ENCODE data around the gene LRRC10.
"Not testable (repeated sequence)": the region's sequence is repeated elsewhere in the genome, so short reads cannot be mapped to it uniquely, and the experiment has no call there.

Gene LRRC10

DNA sequence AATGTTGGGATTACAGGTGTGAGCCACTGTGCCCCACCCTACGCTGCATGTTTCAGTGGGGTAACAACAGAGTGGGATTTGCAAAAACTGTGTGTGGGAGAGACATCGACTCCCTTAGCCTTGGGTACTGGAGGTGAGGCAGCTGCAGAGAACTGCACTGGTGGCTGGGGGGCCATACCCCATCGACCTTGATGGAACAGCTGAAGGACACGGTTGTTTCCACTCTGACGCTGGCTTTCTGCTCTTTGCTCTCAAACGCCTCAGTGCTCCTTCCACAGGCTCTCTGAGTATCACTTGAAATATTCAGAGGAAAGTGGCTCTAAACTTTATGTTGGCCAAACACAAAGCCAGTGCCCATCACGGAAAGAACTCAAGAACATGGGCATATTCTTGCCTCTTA lies 30.8 kb upstream of the LRRC10 start:
- no peaks in the 10 kb centered on the region for H3K9me3 ChIP-seq
- no peaks in the 10 kb centered on the region for H3K4me1 ChIP-seq
- no peaks in the 10 kb centered on the region for H3K27me3 ChIP-seq (ENCODE audit: low read depth)
- no peak for DNase-seq (ENCODE audit: low spot score in 2 of 2)
- no peak overlapping the region for H3K4me3 ChIP-seq
- H3K36me3 ChIP-seq (replicated peaks): no peaks in the 10 kb centered on the region
- in situ Hi-C loops (cut with MboI; ENCODE audit: low sequenced_read_pairs): no loop called here

DNA sequence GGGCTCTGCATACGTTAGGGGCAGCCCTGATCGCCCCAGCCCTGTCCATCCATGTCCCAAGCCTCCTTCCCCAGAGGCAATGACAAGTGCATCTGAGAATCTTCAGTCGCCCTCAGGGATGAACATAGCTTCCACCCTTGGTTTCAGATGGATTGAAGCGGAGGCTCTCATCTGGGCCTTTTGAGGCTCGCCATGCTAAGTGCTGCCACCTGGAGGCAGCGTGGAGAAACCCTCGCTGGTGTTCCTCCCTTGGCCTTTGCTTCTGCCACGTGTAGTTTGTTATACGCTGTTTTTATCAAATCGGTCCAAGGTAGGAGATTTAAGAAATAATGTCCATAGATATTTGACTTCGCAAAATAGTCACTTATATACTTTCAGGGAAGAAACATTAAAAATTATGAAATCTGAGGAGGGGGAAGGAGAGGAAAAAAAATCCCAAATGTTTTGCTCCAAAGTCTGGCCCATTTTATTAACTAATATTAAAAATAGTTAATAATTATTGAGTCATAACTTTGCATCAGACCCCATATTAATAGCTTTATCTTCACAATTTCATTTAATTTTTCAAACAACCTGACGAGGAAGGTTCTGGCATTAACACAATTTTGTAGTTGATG lies 28.8 kb upstream of the LRRC10 start:
- DNase-seq (ENCODE audit: low spot score in 2 of 2): peak; percentile 64 to 79
- no peak overlapping the region for H3K4me3 ChIP-seq
- no peaks in the 10 kb centered on the region for H3K27me3 ChIP-seq (ENCODE audit: low read depth)
- H3K9me3 ChIP-seq: no peaks in the 10 kb centered on the region
- in situ Hi-C loops (cut with MboI; ENCODE audit: low sequenced_read_pairs): no loop called here
- H3K4me1 ChIP-seq: no peaks in the 10 kb centered on the region
- H3K36me3 ChIP-seq (replicated peaks): no peaks in the 10 kb centered on the region

DNA sequence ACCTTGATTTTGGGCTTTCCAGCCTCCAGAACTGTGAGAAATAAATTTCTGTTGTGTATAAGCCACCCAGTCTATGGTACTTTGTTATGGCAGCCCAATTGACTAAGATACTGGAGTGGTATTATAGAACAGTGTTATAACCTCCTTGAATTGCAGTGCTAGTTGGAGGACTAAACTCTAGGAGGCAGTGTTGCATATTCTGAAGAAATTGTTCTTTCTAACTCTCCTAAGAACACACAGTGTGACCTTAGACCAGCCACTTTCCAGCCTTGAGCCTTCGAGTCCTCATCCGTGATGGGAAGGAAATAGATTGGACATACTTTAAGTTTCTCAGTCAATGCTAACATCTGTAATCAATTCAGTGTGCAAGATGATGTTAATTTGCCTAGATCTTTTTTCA lies 22.4 kb upstream of the LRRC10 start:
- no peaks in the 10 kb centered on the region for H3K36me3 ChIP-seq (replicated peaks)
- no peaks in the 10 kb centered on the region for H3K4me1 ChIP-seq
- H3K9me3 ChIP-seq: no peaks in the 10 kb centered on the region
- no peak overlapping the region for H3K4me3 ChIP-seq
- DNase-seq (ENCODE audit: low spot score in 2 of 2): no peak
- no peaks in the 10 kb centered on the region for H3K27me3 ChIP-seq (ENCODE audit: low read depth)
- in situ Hi-C loops (cut with MboI; ENCODE audit: low sequenced_read_pairs): no loop called here

DNA sequence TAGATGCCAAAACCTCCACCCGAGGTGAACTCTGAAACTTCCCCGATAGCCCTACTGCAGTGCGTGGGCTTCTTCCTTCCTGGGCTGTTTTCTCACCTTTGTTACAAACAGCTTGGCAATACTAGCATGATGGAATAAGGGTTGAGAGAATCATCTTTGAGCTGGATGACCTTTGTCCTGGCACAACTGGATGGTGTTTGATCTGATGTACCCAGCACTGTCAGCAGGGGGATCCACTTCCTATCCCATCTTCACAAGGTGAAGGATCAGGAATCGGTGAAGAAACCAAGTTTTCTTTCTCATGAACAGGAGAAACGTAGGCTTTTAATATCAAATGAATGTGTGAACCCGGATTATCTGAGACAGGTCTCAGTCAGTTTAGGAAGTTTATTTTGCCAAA lies 19.5 kb upstream of the LRRC10 start:
- H3K4me1 ChIP-seq: no peaks in the 10 kb centered on the region
- in situ Hi-C loops (cut with MboI; ENCODE audit: low sequenced_read_pairs): no loop called here
- H3K36me3 ChIP-seq (replicated peaks): no peaks in the 10 kb centered on the region
- H3K4me3 ChIP-seq: no peak overlapping the region
- no peaks in the 10 kb centered on the region for H3K9me3 ChIP-seq
- H3K27me3 ChIP-seq (ENCODE audit: low read depth): no peaks in the 10 kb centered on the region
- DNase-seq (ENCODE audit: low spot score in 2 of 2): peak in 1 of 2 experiments; percentile 12

DNA sequence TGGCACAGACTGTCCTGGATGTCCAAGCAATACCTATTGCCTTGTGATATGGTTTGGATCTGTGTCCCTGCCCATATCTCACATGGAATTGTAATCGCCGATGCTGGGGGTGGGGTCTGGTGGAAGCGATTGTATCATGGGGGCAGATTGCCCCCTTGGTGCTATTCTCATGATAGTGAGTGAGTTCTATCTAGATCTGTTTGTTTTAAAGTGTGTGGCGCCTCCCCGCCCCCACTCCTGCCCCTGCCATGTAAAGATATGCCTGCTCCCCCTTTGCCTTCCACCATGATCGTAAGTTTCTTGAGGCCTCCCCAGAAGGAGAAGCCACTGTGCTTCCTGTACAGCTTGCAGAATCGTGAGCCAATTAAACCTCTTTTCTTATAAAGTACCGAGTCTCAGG lies 16.8 kb upstream of the LRRC10 start:
- H3K36me3 ChIP-seq (replicated peaks): no peaks in the 10 kb centered on the region
- H3K27me3 ChIP-seq (ENCODE audit: low read depth): no peaks in the 10 kb centered on the region
- H3K4me3 ChIP-seq: no peak overlapping the region
- DNase-seq (ENCODE audit: low spot score in 2 of 2): no peak
- H3K4me1 ChIP-seq: no peaks in the 10 kb centered on the region
- in situ Hi-C loops (cut with MboI; ENCODE audit: low sequenced_read_pairs): no loop called here
- no peaks in the 10 kb centered on the region for H3K9me3 ChIP-seq

DNA sequence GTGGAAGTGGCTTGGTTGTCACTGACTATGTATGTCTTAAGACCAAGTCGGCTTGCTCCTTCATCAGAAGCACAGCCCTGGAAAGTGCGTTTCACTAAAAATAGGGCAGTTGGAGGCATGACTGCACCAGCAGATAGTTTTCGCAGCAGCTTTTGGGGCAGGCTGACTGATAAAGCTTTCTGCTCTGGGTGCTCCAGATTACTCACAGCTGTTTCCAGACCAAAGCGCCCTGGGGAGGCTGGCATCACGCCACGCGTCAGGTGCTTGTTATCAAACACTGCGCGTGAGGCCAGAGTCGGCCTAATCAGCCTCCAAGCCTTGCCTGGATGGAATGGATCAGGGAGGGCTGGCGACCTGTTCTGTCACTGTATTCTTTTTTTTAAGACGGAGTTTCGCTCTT lies 13.3 kb upstream of the LRRC10 start:
- Histone ChIP-seq H3K27me3 (ENCODE audit: low read depth) (no peaks in the 10 kb centered on the region), H3K9me3 (no peaks in the 10 kb centered on the region), H3K4me3 (no peak overlapping the region), H3K36me3 (replicated peaks) (no peaks in the 10 kb centered on the region), H3K4me1 (no peaks in the 10 kb centered on the region)
- DNase-seq (ENCODE audit: low spot score in 2 of 2): no peak
- in situ Hi-C loops (cut with MboI; ENCODE audit: low sequenced_read_pairs): no loop called here

DNA sequence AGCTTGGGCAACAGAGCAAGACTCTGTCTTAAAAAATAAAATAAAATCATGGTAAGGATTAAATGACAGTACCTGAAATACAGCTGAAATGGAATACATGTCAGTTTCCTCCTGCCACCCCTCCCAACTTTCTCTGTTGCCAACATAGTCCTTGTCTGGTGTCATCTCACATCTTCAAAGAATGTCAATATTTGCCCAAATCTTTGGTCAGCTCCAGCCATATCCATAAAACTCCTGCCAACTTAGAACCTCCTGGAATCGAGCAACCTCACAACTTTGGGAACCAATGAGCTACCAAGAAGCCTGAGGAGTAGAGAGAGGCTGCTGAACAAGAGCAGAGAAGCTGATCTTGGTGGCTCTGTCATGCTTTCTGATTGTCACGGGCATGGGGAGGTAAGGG lies 10.8 kb upstream of the LRRC10 start:
- Histone ChIP-seq H3K9me3 (no peaks in the 10 kb centered on the region), H3K27me3 (ENCODE audit: low read depth) (no peaks in the 10 kb centered on the region), H3K36me3 (replicated peaks) (no peaks in the 10 kb centered on the region), H3K4me1 (no peaks in the 10 kb centered on the region), H3K4me3 (no peak overlapping the region)
- no peak for DNase-seq (ENCODE audit: low spot score in 2 of 2)
- in situ Hi-C loops (cut with MboI; ENCODE audit: low sequenced_read_pairs): no loop called here

DNA sequence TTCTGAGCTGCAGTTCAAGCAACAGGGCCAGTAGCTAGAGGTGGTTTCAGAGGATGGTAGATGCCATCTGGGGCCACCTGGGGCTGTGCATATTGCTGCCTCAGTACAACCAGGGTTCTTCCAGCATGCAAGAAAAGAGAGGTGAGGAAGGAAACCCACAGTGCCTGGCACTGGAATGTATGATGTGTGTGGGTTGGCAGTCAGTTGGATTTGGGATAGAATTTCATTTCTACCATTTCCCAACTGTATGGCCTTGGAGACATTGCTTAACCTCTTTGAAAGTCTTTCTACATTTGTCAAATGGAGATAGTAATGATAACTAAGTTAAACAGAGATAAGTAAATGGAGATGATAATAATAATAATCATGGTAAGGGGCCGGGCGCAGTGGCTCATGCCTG lies 10.2 kb upstream of the LRRC10 start:
- in situ Hi-C loops (cut with MboI; ENCODE audit: low sequenced_read_pairs): no loop called here
- no peaks in the 10 kb centered on the region for H3K27me3 ChIP-seq (ENCODE audit: low read depth)

DNA sequence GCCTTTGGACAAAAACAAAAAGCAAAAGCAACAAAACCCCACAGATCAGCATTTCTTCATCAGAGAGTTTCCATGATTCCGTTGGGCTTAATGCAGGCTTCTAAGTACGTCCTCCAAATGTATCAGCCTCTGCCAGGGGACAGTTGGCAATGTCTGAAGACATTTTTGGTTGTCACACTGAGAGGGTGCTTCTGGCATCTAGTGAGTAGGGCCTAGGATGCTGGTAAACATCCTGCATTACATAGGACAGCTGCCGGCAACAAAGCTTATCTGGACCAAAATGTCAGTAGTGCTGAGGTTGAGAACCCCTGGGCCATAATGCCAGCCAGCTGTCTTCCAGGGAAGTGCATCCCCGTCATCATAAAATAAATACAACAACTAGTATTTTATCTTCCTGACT lies 9.4 kb upstream of the LRRC10 start:
- no peaks in the 10 kb centered on the region for H3K9me3 ChIP-seq
- no peaks in the 10 kb centered on the region for H3K4me1 ChIP-seq
- in situ Hi-C loops (cut with MboI; ENCODE audit: low sequenced_read_pairs): no loop called here
- no peak overlapping the region for H3K4me3 ChIP-seq
- no peaks in the 10 kb centered on the region for H3K36me3 ChIP-seq (replicated peaks)
- no peak for DNase-seq (ENCODE audit: low spot score in 2 of 2)
- no peaks in the 10 kb centered on the region for H3K27me3 ChIP-seq (ENCODE audit: low read depth)

More for the DNA sequence above, 10.2 kb upstream of the LRRC10 start:
- DNase-seq (ENCODE audit: low spot score in 2 of 2): no peak
- no peaks in the 10 kb centered on the region for H3K36me3 ChIP-seq (replicated peaks)
- H3K4me1 ChIP-seq: no peaks in the 10 kb centered on the region
- no peaks in the 10 kb centered on the region for H3K9me3 ChIP-seq
- no peak overlapping the region for H3K4me3 ChIP-seq

DNA sequence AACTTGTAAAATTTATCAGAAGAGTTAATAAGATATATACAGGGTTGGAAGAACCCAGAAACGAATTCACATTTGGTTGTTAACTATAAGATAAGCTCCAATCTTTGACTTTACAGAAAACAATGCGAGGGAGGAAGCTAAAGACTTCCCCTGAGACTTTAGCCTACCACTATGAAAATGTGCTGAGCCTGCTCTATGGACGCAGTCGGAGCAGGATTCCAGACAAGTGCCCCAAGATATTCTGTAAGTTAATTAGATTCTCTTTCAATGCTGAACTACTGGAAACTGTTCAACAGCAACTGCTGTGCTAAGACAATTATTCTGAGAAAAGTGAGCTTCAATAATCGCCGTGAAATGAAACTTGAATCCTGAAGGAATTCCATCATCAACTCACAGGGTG lies 8.3 kb upstream of the LRRC10 start:
- Histone ChIP-seq H3K4me1 (no peaks in the 10 kb centered on the region), H3K9me3 (no peaks in the 10 kb centered on the region), H3K27me3 (ENCODE audit: low read depth) (no peaks in the 10 kb centered on the region), H3K4me3 (no peak overlapping the region), H3K36me3 (replicated peaks) (no peaks in the 10 kb centered on the region)
- in situ Hi-C loops (cut with MboI; ENCODE audit: low sequenced_read_pairs): no loop called here
- no peak for DNase-seq (ENCODE audit: low spot score in 2 of 2)

DNA sequence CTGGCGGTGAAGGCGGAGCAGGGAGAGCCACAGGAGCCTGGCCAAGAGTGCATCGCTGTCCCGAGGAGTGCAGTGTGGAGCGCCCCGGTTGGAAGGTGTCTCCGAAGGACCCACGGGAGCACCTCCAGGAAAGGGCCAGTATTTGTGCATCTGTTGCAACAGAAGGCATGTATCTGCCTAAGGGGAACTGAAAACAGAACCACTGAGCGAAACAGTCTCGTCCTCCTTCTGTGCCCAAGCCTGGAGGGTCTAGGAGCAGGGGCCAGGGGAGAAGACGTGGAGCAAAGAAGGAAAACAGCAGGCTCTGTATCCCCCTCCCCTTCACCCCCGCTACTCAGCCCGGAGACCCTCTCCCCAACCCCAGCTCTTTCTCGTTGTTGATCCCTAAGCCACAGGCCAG lies 5.3 kb upstream of the LRRC10 start:
- H3K4me1 ChIP-seq: no peaks in the 10 kb centered on the region
- no peaks in the 10 kb centered on the region for H3K36me3 ChIP-seq (replicated peaks)
- no peaks in the 10 kb centered on the region for H3K27me3 ChIP-seq (ENCODE audit: low read depth)
- no peaks in the 10 kb centered on the region for H3K9me3 ChIP-seq
- H3K4me3 ChIP-seq: no peak overlapping the region
- no peak for DNase-seq (ENCODE audit: low spot score in 2 of 2)
- in situ Hi-C loops (cut with MboI; ENCODE audit: low sequenced_read_pairs): no loop called here

DNA sequence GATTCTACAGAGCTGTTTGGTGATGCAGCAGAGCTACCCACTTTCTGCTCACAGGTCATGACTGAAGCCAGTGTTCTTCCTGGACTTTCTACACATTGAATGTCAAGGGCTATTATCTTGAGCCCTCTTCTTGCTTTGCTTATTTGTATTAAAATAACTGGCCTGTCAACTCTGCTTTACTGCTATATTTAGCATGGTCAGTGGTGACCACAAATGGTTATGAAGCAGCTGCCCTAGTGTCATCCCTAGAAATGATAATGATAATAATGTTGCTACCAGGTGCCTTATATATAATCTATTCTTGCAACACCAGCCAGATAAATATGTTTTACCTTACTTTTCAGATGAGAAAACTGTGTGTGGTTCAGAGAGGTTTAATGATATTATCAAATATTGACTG lies 2.6 kb upstream of the LRRC10 start:
- in situ Hi-C loops (cut with MboI; ENCODE audit: low sequenced_read_pairs): no loop called here
- H3K36me3 ChIP-seq (replicated peaks): no peaks in the 10 kb centered on the region
- no peak for DNase-seq (ENCODE audit: low spot score in 2 of 2)
- H3K9me3 ChIP-seq: no peaks in the 10 kb centered on the region
- no peak overlapping the region for H3K4me3 ChIP-seq
- no peaks in the 10 kb centered on the region for H3K4me1 ChIP-seq
- peaks cover 4% of the 10 kb centered on the region; the same call in 1 of the 2 replicates for H3K27me3 ChIP-seq (ENCODE audit: low read depth)

DNA sequence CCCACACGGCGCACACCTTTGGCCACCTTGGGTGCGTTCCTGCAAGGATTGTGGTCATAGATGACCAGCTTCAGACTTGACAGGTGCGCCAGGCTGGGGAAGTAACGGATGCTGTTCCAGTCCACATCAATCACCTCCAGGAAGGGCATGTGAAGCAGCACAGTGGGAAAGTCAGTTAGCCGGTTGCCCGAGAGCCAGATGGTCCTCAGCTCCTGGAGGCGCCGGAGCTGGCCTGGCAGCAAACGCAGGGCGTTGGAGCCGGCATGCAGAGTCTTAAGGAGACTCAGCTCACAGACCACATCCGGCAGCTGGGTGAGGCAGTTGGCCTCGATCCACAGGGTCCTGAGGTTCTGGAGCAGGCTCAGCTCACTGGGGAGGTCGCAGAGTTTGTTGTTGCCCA lies 581 bp downstream of the LRRC10 start:
- H3K4me3 ChIP-seq: no peak overlapping the region
- in situ Hi-C loops (cut with MboI; ENCODE audit: low sequenced_read_pairs): no loop called here
- peaks cover 4% of the 10 kb centered on the region; the same call in 1 of the 2 replicates for H3K27me3 ChIP-seq (ENCODE audit: low read depth)
- no peaks in the 10 kb centered on the region for H3K36me3 ChIP-seq (replicated peaks)
- no peaks in the 10 kb centered on the region for H3K9me3 ChIP-seq
- DNase-seq (ENCODE audit: low spot score in 2 of 2): no peak
- H3K4me1 ChIP-seq: no peaks in the 10 kb centered on the region

DNA sequence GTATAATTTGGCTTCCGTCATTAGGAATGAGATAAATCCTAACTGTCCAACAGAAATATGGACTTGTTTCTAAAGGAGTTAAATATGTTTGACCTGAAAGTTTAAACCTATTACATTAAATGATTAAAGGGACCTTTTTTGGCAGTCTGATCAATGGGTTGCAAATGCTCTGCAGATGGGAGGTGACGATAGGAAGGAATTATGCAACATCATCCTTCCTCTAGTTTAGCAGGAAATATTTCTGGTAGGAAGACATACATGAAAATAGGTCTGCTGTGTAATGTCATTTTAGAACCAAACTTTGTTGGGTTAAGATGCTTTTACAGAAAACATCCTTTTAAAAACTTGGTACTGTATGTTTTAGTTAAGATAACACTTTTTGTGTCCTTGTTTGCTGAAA lies 2.6 kb downstream of the LRRC10 start:
- no peak for DNase-seq (ENCODE audit: low spot score in 2 of 2)
- Histone ChIP-seq H3K27me3 (ENCODE audit: low read depth) (peaks cover 4% of the 10 kb centered on the region; the same call in 1 of the 2 replicates), H3K36me3 (replicated peaks) (no peaks in the 10 kb centered on the region), H3K9me3 (no peaks in the 10 kb centered on the region), H3K4me1 (no peaks in the 10 kb centered on the region), H3K4me3 (no peak overlapping the region)
- in situ Hi-C loops (cut with MboI; ENCODE audit: low sequenced_read_pairs): no loop called here

DNA sequence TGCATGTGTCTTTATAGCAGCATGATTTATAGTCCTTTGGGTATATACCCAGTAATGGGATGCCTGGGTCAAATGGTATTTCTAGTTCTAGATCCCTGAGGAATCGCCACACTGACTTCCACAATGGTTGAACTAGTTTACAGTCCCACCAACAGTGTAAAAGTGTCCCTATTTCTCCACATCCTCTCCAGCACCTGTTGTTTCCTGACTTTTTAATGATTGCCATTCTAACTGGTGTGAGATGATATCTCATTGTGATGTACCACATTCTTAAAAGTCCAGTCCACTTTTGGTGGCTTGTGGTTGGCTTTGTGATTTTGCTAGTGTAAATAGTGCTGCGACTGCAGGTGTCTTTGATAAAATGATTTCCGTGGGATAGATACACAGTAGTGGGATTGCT lies 6.4 kb downstream of the LRRC10 start:
- H3K4me1 ChIP-seq; H3K9me3 ChIP-seq; DNase-seq (ENCODE audit: low spot score in 2 of 2); in situ Hi-C loops (cut with MboI; ENCODE audit: low sequenced_read_pairs); H3K4me3 ChIP-seq; H3K27me3 ChIP-seq (ENCODE audit: low read depth): not testable (repeated sequence)
- H3K36me3 ChIP-seq (replicated peaks): peaks cover 25% of the 10 kb centered on the region

All from HAP-1 (cell line).